Panc1 (cell line): Measurements from ENCODE around the gene DDX27. TPM values are rescaled to one million over a fixed set of nuclear protein-coding genes. Genes with fewer than 3 reads are reported as not detected.

Experiments used
- ATAC-seq: fragments of 200-7000 bp; cut with Tn5 transposase; 2 replicates; pipeline ENCODE4 v1.9.1; 2020; ENCODE audit warnings: mild to moderate bottlenecking, moderate library complexity
- BruUV-seq: library from RNA; stranded (reverse); fragments of 400-500 nt; replicated peaks from 2 replicates; lab custom pipeline; 2021; lab: Mats Ljungman, UMichigan
- CTCF ChIA-PET: fragments of 300-600 bp; sonication (Branson Sonifier 250); formaldehyde crosslinking; loops from one replicate; lab custom pipeline; 2022; ENCODE audit warnings: antibody characterized with exemption; lab: Charles Lee
- POLR2A ChIA-PET: fragments of 300-600 bp; sonication (Branson Sonifier 250); formaldehyde crosslinking; loops from one replicate; lab custom pipeline; 2022; ENCODE audit warnings: antibody characterized with exemption; lab: Charles Lee
- DNase-seq: peaks from one replicate; pipeline ENCODE4 v3.0.0-alpha.2; 2010; ENCODE audit warnings: low read depth, low spot score
- H3K27ac ChIP-seq: 2 replicates; pipeline ENCODE4 v1.5.1; 2011; ENCODE audit warnings: mild to moderate bottlenecking, low read length, inconsistent platforms
- H3K27me3 ChIP-seq: fragments of 200-500 bp; sonication (Bioruptor generic); 2 replicates; pipeline ENCODE4 v1.6.0; 2014; ENCODE audit warnings: low read length, inconsistent platforms; ENCODE audit not compliant: control insufficient read depth, insufficient read depth
- H3K36me3 ChIP-seq: fragments of 200-500 bp; sonication (Bioruptor generic); 2 replicates; pipeline ENCODE4 v1.5.1; 2014; ENCODE audit warnings: inconsistent platforms, mild to moderate bottlenecking, low read length, moderate library complexity; ENCODE audit not compliant: control insufficient read depth, insufficient read depth
- H3K4me1 ChIP-seq: 2 replicates; pipeline ENCODE4 v1.5.1; 2011; ENCODE audit warnings: inconsistent platforms, mild to moderate bottlenecking, low read length, moderate library complexity; ENCODE audit not compliant: control insufficient read depth, insufficient read depth
- H3K4me3 ChIP-seq, 2 experiments: 2 replicates each; pipeline ENCODE4 v1.5.1; 2011 to 2012; ENCODE audit warnings: low read depth in 2 of 2, low read length in 2 of 2, mild to moderate bottlenecking in 2 of 2, inconsistent platforms in 1 of 2, moderate library complexity in 1 of 2
- H3K9me3 ChIP-seq: fragments of 200-500 bp; sonication (Bioruptor generic); 2 replicates; pipeline ENCODE4 v1.5.1; 2014; ENCODE audit warnings: low read depth, mild to moderate bottlenecking, inconsistent platforms, low read length, moderate library complexity; ENCODE audit not compliant: control insufficient read depth, insufficient read depth
- POLR2AphosphoS5 ChIP-seq: IDR thresholded peaks from 2 replicates; pipeline ENCODE4 v1.6.1; 2012; ENCODE audit warnings: mild to moderate bottlenecking, low read depth, low read length, moderate library complexity
- SIN3A ChIP-seq: IDR thresholded peaks from 2 replicates; pipeline ENCODE4 v1.6.1; 2012; ENCODE audit warnings: low read depth, mild to moderate bottlenecking, low read length, moderate library complexity, borderline replicate concordance; ENCODE audit not compliant: insufficient read depth
- TCF7L2 ChIP-seq: IDR thresholded peaks from 2 replicates; pipeline ENCODE4 v1.6.1; 2011; ENCODE audit warnings: mild to moderate bottlenecking, low read depth, low read length, inconsistent platforms
- in situ Hi-C: cut with HindIII; loops from 2 replicates; pipeline ENCODE4 v1.10.0; 2016; ENCODE audit warnings: low sequenced_read_pairs, low pct_unique_long_range_greater_than_20kb
- intact Hi-C: fragments of 100-400 bp; cut with micrococcal nuclease; formaldehyde crosslinking; loops from one replicate; pipeline ENCODE4 v1.10.0; 2022; ENCODE audit not compliant: unreplicated experiment
- total RNA-seq: library from RNA; stranded (reverse); gene quantifications from one replicate; pipeline ENCODE4 v1.2.1, GENCODE V29; 2021; ENCODE audit not compliant: unreplicated experiment
- TF ChIP-seq, protein P1 (sequence below): fragments of 450-650 bp; IDR thresholded peaks from 2 replicates; pipeline ENCODE4 v1.5.1; 2017; ENCODE audit warnings: mild to moderate bottlenecking
- TF ChIP-seq, protein P2 (sequence below), 2 experiments: IDR thresholded peaks; 2 replicates each; pipeline ENCODE4 v1.6.1; 2011 to 2012; ENCODE audit warnings: low read depth in 2 of 2, control low read depth in 1 of 2, low read length in 1 of 2, mild to moderate bottlenecking in 1 of 2, moderate library complexity in 1 of 2; ENCODE audit not compliant: insufficient read depth in 1 of 2

DDX27 gene
- total RNA-seq, 1 experiment from 2014 or later: 63.4 TPM

DNA sequence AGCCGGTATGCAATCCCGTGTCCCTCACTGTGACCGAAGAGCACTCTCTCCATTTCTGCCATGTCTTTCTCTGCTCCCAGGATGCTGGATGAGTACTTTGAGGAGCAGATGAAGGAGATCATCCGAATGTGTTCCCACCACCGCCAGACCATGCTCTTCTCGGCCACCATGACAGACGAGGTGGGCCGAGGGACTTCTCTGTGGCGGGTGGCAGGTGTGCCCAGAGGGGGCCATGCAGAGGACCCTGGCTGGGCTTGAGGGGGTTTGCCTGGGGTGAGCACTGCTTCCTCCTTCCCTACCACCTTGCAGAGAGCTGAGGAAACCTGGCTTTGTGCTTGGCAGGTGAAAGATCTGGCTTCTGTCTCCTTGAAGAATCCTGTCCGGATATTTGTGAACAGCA, 14.0 kb downstream of the DDX27 start:
- no peaks in the 10 kb centered on the region for H3K4me1 ChIP-seq
- no TSS peak for BruUV-seq
- in situ Hi-C loops (no loop called here), intact Hi-C loops (no loop called here)
- H3K9me3 ChIP-seq: no peaks in the 10 kb centered on the region
- ATAC-seq: no peak
- ChIA-PET POLR2A (no interaction called here), CTCF (no interaction called here)
- no peaks in the 10 kb centered on the region for H3K27me3 ChIP-seq
- no peak overlapping the region for H3K27ac ChIP-seq
- no peak for DNase-seq
- H3K4me3 ChIP-seq: no peak overlapping the region
- TF ChIP-seq TCF7L2: no peak
- H3K36me3 ChIP-seq: peaks cover 9% of the 10 kb centered on the region

DNA sequence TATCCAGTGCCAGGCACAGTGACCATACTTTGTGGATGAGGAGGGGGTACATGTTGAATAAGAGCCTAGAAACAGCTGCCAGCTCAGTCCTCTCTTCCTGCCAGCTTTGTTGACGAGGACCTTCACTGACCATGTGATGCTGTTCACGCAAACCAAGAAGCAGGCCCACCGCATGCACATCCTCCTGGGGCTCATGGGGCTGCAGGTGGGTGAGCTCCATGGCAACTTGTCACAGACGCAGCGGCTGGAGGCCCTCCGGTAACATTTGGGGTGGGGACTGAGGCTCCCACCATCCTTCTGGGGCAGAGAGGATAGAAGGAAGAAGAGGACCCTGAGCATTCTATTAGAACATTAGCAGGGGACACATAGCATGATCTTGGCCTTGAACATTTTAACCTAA, 15.6 kb downstream of the DDX27 start:
- no peaks in the 10 kb centered on the region for H3K27me3 ChIP-seq
- peaks cover 9% of the 10 kb centered on the region for H3K36me3 ChIP-seq
- ATAC-seq (no peak), DNase-seq (no peak)
- in situ Hi-C loops: no loop called here
- ChIA-PET POLR2A (interaction anchor here (0.6 kb wide), 1 partner anchor 22 kb away, joined by 3 read pairs; no protein-coding TSS in a partner anchor), CTCF (no interaction called here)
- no peaks in the 10 kb centered on the region for H3K4me1 ChIP-seq
- BruUV-seq: no TSS peak
- TF ChIP-seq, protein P1, sequence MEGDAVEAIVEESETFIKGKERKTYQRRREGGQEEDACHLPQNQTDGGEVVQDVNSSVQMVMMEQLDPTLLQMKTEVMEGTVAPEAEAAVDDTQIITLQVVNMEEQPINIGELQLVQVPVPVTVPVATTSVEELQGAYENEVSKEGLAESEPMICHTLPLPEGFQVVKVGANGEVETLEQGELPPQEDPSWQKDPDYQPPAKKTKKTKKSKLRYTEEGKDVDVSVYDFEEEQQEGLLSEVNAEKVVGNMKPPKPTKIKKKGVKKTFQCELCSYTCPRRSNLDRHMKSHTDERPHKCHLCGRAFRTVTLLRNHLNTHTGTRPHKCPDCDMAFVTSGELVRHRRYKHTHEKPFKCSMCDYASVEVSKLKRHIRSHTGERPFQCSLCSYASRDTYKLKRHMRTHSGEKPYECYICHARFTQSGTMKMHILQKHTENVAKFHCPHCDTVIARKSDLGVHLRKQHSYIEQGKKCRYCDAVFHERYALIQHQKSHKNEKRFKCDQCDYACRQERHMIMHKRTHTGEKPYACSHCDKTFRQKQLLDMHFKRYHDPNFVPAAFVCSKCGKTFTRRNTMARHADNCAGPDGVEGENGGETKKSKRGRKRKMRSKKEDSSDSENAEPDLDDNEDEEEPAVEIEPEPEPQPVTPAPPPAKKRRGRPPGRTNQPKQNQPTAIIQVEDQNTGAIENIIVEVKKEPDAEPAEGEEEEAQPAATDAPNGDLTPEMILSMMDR: no peak
- no peak for TF ChIP-seq POLR2AphosphoS5
- intact Hi-C loops: no loop called here
- H3K27ac ChIP-seq: no peak overlapping the region
- H3K4me3 ChIP-seq: no peak overlapping the region
- no peaks in the 10 kb centered on the region for H3K9me3 ChIP-seq

DNA sequence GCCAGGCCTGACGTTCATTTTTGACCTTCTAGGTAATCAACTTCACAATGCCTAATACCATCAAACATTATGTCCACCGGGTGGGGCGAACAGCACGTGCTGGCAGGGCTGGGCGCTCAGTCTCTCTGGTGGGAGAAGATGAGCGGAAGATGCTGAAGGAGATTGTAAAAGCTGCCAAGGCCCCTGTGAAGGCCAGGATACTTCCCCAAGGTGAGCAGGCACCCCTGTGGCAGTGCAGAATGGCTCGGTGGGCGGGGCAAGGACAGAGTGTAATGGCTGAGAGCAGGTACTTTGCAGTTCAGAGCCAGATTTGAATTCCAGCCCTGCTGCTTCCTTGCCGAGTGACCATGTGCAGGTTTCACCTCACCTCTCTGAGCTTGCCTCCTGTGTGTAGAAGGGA, 17.1 kb downstream of the DDX27 start:
- peaks cover 9% of the 10 kb centered on the region; the same call in 1 of the 2 replicates for H3K36me3 ChIP-seq
- H3K9me3 ChIP-seq: no peaks in the 10 kb centered on the region
- no peak overlapping the region for H3K27ac ChIP-seq
- in situ Hi-C loops: no loop called here
- TF ChIP-seq, protein P2, sequence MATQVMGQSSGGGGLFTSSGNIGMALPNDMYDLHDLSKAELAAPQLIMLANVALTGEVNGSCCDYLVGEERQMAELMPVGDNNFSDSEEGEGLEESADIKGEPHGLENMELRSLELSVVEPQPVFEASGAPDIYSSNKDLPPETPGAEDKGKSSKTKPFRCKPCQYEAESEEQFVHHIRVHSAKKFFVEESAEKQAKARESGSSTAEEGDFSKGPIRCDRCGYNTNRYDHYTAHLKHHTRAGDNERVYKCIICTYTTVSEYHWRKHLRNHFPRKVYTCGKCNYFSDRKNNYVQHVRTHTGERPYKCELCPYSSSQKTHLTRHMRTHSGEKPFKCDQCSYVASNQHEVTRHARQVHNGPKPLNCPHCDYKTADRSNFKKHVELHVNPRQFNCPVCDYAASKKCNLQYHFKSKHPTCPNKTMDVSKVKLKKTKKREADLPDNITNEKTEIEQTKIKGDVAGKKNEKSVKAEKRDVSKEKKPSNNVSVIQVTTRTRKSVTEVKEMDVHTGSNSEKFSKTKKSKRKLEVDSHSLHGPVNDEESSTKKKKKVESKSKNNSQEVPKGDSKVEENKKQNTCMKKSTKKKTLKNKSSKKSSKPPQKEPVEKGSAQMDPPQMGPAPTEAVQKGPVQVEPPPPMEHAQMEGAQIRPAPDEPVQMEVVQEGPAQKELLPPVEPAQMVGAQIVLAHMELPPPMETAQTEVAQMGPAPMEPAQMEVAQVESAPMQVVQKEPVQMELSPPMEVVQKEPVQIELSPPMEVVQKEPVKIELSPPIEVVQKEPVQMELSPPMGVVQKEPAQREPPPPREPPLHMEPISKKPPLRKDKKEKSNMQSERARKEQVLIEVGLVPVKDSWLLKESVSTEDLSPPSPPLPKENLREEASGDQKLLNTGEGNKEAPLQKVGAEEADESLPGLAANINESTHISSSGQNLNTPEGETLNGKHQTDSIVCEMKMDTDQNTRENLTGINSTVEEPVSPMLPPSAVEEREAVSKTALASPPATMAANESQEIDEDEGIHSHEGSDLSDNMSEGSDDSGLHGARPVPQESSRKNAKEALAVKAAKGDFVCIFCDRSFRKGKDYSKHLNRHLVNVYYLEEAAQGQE (IDR thresholded peaks at IDR 0.05; ENCODE audit: insufficient read depth in 1 of 2, low read depth in 2 of 2, low read length in 1 of 2): no peak
- no peak for TF ChIP-seq SIN3A
- TF ChIP-seq TCF7L2: no peak
- no peak for TF ChIP-seq POLR2AphosphoS5
- TF ChIP-seq, protein P1: no peak
- H3K4me3 ChIP-seq: no peak overlapping the region
- ATAC-seq: no peak
- H3K27me3 ChIP-seq: no peaks in the 10 kb centered on the region
- intact Hi-C loops: no loop called here
- ChIA-PET POLR2A (interaction anchor here (0.5 kb wide), 1 partner anchor 33 kb away, joined by 3 read pairs; no protein-coding TSS in a partner anchor), CTCF (no interaction called here)
- DNase-seq: no peak
- no peaks in the 10 kb centered on the region for H3K4me1 ChIP-seq
- no TSS peak for BruUV-seq
